GM18858 (cell line): Measurements from ENCODE around the gene KRTAP10-8.
"Not testable (repeated sequence)": the region's sequence is repeated elsewhere in the genome, so short reads cannot be mapped to it uniquely, and the experiment has no call there.

ENCODE experiments used
- ATAC-seq: cut with Tn5 transposase; IDR thresholded peaks from one replicate; pipeline ENCODE4 v1.9.1; 2021; ENCODE audit not compliant: unreplicated experiment

Gene KRTAP10-8

DNA sequence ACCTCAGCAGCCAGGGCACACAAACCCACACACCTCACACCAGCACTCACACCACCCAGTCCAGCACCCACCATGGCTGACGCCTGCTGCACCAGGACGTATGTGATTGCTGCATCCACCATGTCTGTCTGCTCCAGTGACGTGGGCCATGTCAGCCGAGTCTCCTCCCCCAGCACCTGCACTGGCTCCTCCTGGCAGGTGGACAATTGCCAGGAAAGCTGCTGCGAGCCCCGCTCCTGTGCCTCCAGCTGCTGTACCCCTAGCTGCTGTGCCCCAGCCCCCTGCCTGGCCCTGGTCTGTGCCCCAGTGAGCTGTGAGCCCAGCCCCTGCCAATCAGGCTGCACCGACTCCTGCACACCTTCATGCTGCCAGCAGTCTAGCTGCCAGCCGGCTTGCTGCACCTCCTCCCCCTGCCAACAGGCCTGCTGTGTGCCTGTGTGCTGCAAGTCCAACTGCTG, at the start of gene KRTAP10-8:
Gene KRTAP10-8, plus strand, starts transcription at position 51 of the 458 bp plus-strand sequence. Its CDS starts 22 bp downstream, at position 73.
- ATAC-seq: no peak

GRCh38 chr21:44564099-44564498, 47.8 kb upstream of the KRTAP10-8 start:
- ATAC-seq: no peak

GRCh38 chr21:44564886-44565598, 46.8 kb upstream of the KRTAP10-8 start:
- no peak for ATAC-seq

DNA sequence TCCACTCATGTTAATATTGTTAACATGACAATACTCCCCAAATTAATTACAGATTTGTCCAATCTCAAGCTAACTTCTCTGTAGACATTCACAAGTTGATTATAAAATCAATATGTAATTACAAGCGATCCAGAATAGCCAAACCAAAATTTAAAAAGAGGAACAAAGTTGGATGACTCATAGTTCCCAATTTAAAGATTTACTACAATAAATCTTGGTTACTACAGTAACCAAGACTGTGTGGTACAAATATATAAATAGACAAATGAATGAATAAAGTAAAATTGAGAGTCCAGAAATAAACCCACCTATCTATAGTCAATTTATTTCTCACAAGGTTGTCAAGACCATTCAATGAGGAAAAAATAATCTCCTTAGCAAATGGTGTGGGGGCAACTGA, 45.5 kb upstream of the KRTAP10-8 start:
- no peak for ATAC-seq

DNA sequence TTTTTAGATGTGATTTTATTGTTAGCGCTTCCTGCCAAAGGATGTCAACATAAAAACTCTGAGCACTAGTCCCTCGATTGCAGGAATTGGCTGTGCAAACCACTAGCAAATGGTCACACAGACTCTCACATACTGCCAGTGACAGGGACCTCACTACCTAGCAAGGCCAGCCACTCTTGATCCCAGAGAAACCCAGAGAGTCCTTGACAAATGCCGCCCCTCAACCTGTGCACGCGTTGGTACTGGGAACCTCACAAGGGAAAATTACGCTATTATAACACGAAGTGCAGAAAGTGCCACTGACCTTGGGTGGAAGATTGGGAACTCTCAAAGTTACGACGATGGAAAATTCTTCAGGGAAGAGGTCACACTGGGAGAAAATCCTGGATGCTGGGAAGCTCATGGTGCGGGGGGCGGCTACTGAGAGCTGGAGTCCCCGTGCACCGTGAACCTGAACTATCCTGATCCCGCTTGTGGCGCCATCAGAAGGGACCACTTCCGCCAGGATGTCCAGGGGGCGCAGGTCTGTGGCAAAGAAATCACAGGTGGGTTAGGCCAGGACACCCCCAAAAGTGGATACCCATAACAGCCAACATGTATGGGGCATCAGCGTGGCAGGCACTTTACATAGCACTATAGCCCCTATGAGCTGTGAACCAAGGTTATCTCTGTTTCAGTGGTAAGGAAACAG, 44.3 kb upstream of the KRTAP10-8 start:
- no peak for ATAC-seq

- no peak for ATAC-seq
These were observed 43.6 kb upstream of the KRTAP10-8 start for GRCh38 chr21:44568261-44568660.

DNA sequence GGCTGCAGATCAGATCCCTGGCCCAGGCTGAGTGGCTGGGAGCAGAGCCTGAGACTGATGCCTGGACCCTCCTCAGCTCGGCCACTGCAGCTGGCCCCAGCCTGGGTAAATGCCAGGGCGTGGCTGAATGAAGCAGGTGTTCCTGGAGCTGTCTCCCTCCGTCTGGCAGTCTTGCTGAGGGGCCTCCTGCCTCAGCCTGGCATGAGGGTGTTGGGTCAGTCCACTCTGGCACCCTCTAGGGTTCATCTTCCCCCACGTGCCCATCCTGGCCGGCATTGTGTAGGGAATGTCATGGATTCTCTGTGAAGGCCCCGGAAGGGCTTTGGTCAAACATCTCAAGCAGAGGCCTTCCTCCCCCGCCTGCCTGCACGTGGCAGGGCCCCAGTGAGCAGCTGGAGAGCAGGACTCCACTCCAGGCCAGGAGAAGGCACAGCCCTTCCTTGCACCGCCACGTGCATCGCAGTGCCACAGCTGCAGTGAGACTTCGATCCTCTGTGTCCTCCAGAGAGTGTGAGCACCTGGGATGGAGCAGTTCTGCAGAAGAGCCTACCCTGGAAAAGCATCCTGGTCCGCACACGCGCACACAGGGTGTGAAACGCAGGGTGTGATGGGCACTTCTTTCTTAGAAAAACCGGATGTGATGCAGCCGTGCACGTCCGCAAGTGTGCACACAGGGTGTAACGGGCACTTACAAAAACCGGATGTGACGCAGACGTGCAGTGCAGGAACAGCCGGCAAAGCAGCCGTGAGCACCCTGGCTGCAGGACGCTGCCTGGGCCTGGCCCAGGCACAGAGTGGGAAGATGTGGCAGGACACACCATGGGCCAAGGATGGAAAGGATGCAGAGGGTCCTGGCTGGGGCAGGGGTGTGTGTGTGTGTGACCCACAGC, 43.0 kb upstream of the KRTAP10-8 start:
- no peak for ATAC-seq

GRCh38 chr21:44569861-44570517, 41.9 kb upstream of the KRTAP10-8 start:
- no peak for ATAC-seq

DNA sequence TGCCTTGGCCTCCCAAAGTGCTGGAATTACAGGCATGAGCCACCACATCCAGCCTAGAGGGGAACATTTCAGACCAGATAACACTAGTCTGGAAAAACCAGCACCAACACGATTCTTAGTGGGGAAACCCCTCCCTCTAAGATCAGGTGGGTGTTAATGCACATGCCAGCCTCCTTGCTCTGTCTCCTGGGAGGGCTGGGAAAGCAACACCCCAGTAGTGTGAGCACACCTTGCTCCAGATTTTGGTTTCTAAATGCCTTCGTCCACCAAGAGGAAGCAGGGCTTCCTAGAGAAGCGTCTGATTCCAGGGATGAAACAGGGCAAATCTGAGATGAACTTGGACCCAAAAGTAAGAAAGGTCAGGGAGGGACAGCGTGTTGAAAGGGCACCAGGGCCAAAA, 40.6 kb upstream of the KRTAP10-8 start:
- no peak for ATAC-seq

GRCh38 chr21:44571844-44572782, 39.8 kb upstream of the KRTAP10-8 start:
- no peak for ATAC-seq

- no peak for ATAC-seq
These were observed 38.8 kb upstream of the KRTAP10-8 start for GRCh38 chr21:44572959-44573583.

DNA sequence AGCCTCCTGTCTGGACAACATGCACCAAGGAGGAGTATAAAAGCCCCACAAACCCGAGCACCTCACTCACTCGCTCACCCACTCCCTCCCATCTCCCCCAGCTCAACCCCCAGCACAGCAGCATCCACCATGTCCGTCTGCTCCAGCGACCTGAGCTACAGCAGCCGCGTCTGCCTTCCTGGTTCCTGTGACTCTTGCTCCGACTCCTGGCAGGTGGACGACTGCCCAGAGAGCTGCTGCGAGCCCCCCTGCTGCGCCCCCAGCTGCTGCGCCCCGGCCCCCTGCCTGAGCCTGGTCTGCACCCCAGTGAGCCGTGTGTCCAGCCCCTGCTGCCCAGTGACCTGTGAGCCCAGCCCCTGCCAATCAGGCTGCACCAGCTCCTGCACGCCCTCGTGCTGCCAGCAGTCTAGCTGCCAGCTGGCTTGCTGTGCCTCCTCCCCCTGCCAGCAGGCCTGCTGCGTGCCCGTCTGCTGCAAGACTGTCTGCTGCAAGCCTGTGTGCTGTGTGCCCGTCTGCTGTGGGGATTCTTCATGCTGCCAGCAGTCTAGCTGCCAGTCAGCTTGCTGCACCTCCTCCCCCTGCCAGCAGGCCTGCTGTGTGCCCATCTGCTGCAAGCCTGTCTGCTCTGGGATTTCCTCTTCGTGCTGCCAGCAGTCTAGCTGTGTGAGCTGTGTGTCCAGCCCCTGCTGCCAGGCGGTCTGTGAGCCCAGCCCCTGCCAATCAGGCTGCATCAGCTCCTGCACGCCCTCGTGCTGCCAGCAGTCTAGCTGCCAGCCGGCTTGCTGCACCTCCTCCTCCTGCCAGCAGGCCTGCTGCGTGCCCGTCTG, 38.0 kb upstream of the KRTAP10-8 start, which contains the start of gene KRTAP10-4:
Gene KRTAP10-4, plus strand, starts transcription at position 100 of the 827 bp plus-strand sequence. Its CDS starts 30 bp downstream, at position 130.
- ATAC-seq: not testable (repeated sequence)

DNA sequence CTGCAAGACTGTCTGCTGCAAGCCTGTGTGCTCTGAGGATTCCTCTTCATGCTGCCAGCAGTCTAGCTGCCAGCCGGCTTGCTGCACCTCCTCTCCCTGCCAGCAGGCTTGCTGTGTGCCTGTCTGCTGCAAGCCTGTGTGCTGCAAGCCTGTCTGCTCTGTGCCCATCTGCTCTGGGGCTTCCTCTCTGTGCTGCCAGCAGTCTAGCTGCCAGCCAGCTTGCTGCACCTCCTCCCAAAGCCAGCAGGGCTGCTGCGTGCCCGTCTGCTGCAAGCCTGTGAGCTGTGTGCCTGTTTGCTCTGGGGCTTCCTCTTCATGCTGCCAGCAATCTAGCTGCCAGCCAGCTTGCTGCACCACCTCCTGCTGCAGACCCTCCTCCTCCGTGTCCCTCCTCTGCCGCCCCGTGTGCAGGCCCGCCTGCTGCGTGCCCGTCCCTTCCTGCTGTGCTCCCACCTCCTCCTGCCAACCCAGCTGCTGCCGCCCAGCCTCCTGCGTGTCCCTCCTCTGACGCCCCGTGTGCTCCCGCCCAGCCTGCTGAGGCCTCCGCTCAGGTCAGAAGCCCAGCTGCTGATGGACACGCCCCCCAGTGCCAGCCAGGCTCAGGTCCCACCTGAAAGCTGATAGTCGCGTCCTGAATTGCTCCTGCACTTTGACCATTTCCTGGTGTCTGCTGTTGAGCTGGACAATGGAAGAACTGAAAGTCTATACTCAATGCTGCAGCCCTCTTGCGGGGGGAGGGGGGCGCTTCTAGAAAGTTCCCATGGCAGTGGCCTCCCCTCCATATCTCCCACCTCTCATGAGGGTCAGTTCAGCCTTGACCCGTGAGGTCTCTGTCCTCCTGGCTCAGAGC, 37.2 kb upstream of the KRTAP10-8 start:
- ATAC-seq: no peak

DNA sequence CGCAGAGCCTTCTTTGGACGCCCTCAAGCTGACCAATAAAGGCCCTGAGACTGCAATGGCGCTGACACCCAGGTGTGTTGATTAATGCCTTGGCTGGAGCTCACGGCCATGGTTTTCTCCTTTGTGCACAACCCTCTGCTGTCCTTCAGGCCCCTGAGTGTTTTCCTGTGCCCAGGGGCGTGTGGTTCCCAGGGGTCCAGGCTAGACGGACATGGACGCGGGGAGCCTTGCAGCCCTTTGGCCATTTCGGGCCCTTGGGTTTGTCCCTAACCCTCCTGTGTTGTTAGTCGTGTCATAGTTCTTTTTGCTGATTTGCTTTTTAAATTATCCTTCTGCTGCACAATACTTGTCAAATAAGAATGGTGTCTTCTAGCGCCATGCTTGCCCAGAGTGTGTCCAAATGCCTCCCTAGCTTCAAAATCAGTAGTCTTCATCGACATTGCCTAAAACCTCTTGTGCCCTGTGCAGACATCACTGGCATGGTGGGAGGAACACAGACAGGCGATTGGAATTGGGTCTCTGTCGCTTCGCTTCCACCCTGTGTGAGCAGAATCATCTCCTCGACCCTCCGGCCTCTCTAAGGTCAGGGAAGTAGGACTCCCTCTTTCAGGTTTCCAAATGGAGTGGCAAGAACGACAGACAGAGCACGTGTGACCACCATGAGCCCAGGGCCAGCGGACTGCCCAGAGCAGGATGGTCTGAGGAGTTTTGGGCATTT, 36.4 kb upstream of the KRTAP10-8 start:
- ATAC-seq: no peak

GRCh38 chr21:44576025-44576420, 35.9 kb upstream of the KRTAP10-8 start:
- no peak for ATAC-seq

GRCh38 chr21:44578371-44579055, 33.4 kb upstream of the KRTAP10-8 start:
- ATAC-seq: no peak
